ENCODE results near the gene PCNP.

GRCh38 chr3:101529816-101530685 lies 43.9 kb upstream of the PCNP start:
- TF ChIP-seq CTCF (IDR thresholded peaks at IDR 0.05) = no peak
- TF ChIP-seq POLR2A (IDR thresholded peaks at IDR 0.05) = no peak
- TF ChIP-seq POLR2AphosphoS5 (IDR thresholded peaks at IDR 0.05) = no peak
